Brain microvascular endothelial cell (primary cell): ENCODE results near the gene CFAP54.

ENCODE experiments used
- DNase-seq: peaks from one replicate; pipeline ENCODE4 v3.0.0-alpha.2; 2020
- H3K27ac ChIP-seq: fragments of 250-450 bp; sonication (Bioruptor Pico); 2 replicates; pipeline ENCODE4 v1.5.1; 2020; ENCODE audit warnings: mild to moderate bottlenecking, moderate library complexity
- H3K27me3 ChIP-seq: fragments of 250-450 bp; sonication (Bioruptor Pico); replicated peaks from 2 replicates; pipeline ENCODE4 v1.5.1; 2020; ENCODE audit warnings: mild to moderate bottlenecking
- H3K36me3 ChIP-seq: fragments of 250-450 bp; sonication (Bioruptor Pico); replicated peaks from 2 replicates; pipeline ENCODE4 v1.5.1; 2020; ENCODE audit warnings: mild to moderate bottlenecking
- H3K4me3 ChIP-seq: 2 replicates; pipeline ENCODE4 v1.5.1; 2011; ENCODE audit warnings: low read depth, mild to moderate bottlenecking, control low read depth, low read length, moderate library complexity
- in situ Hi-C: cut with HindIII; loops from 2 replicates; pipeline ENCODE4 v1.10.0; 2017; ENCODE audit warnings: low sequenced_read_pairs, low pct_ligation_motif_present
- TF ChIP-seq, protein P1 (sequence below): IDR thresholded peaks from 2 replicates; pipeline ENCODE4 v1.5.1; 2011; ENCODE audit warnings: low read depth, mild to moderate bottlenecking, moderate library complexity, low read length, control low read depth, inconsistent platforms; ENCODE audit errors: missing control alignments

CFAP54 gene

DNA sequence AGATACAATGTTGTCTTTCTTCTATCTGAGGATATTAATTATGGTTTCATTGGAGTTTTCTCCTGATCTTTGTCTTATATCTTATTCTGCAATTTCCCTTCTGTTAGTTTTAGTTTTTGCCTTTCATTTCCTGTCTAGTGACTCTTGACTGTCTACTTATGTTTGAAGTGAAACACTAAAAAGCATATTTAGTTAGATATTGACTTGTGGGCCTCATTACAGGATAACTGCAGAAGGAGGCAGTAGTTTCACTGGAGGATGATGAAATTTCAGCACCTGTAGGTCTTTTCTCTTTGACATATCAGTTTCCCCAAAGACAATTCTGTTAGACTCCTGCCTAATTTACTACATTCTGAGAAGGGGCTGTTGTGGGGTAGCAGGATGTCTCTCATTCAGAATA lies 320.1 kb downstream of the CFAP54 start:
- no peaks in the 10 kb centered on the region for H3K36me3 ChIP-seq
- H3K4me3 ChIP-seq, result no peak overlapping the region
- no peak for DNase-seq
- H3K27ac ChIP-seq, result no peak overlapping the region
- TF ChIP-seq, protein P1, sequence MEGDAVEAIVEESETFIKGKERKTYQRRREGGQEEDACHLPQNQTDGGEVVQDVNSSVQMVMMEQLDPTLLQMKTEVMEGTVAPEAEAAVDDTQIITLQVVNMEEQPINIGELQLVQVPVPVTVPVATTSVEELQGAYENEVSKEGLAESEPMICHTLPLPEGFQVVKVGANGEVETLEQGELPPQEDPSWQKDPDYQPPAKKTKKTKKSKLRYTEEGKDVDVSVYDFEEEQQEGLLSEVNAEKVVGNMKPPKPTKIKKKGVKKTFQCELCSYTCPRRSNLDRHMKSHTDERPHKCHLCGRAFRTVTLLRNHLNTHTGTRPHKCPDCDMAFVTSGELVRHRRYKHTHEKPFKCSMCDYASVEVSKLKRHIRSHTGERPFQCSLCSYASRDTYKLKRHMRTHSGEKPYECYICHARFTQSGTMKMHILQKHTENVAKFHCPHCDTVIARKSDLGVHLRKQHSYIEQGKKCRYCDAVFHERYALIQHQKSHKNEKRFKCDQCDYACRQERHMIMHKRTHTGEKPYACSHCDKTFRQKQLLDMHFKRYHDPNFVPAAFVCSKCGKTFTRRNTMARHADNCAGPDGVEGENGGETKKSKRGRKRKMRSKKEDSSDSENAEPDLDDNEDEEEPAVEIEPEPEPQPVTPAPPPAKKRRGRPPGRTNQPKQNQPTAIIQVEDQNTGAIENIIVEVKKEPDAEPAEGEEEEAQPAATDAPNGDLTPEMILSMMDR, result no peak
- in situ Hi-C loops, result no loop called here
- no peaks in the 10 kb centered on the region for H3K27me3 ChIP-seq

DNA sequence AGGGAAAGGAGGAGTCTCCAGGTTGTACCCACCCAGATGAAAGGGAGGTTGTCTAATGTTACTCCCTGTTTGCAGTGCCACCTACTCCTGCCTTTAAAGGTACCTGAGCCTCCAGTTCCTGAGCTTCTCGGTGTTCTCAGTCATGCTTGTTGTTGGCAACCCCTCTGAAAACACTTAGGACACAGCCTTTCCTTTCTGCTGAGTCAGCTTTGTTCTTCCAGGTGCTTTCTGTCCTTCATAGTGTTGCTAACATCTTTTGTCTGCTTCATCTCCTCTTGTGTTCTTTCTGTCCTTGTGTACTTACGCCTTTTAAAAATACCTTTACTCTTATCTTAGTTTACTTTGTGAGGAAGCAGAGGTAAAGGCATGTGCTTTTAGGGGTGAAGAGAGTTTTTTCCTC lies 320.7 kb downstream of the CFAP54 start:
- TF ChIP-seq, protein P1, result no peak
- Histone ChIP-seq H3K27ac (no peak overlapping the region), H3K27me3 (no peaks in the 10 kb centered on the region), H3K36me3 (no peaks in the 10 kb centered on the region), H3K4me3 (no peak overlapping the region)
- no peak for DNase-seq
- in situ Hi-C loops, result no loop called here

DNA sequence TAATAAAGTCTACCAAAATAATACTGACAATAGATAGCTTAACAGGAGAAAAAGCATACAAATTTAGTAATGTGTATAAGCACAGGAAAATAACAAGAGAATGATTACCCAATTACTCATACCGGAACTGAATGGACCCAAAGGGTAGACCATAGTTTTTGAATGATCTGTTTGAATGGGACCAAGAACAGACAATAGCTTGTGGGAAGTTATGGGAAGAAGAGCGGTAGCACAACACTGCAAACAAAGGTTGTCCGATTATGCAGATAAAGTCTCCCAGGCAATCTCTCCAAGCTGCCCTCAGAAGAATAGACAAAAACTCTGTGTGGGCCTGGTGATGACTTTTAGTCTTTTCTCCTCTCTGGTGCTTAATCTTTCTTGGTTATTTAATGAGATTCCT lies 321.1 kb downstream of the CFAP54 start:
- peak overlapping the region; percentile 36 for H3K27ac ChIP-seq
- H3K4me3 ChIP-seq, result no peak overlapping the region
- no peaks in the 10 kb centered on the region for H3K36me3 ChIP-seq
- no peak for DNase-seq
- in situ Hi-C loops, result no loop called here
- no peaks in the 10 kb centered on the region for H3K27me3 ChIP-seq
- TF ChIP-seq, protein P1, result no peak

DNA sequence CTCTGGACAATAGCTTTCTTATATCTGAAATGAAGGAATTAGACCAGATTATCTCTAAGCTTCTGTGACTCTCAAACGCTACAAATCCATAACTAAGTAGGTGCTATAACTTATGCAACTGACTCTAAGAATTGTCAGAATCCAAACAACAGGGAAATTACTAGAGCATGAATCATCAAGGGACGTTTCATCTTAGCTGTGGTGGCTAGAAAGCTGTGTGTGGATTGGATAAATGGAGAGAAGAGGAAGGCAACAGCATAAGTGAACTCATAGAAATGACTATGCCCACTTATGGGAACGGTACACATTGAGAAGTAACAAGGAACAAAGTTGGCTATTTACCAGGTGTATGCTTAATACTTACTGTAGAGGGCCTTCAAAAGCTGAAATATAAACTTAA lies 321.7 kb downstream of the CFAP54 start:
- DNase-seq, result peak; percentile 82
- Histone ChIP-seq H3K27me3 (no peaks in the 10 kb centered on the region), H3K36me3 (no peaks in the 10 kb centered on the region), H3K27ac (peak overlapping the region; percentile 36), H3K4me3 (no peak overlapping the region)
- in situ Hi-C loops, result no loop called here
- TF ChIP-seq, protein P1, result no peak

DNA sequence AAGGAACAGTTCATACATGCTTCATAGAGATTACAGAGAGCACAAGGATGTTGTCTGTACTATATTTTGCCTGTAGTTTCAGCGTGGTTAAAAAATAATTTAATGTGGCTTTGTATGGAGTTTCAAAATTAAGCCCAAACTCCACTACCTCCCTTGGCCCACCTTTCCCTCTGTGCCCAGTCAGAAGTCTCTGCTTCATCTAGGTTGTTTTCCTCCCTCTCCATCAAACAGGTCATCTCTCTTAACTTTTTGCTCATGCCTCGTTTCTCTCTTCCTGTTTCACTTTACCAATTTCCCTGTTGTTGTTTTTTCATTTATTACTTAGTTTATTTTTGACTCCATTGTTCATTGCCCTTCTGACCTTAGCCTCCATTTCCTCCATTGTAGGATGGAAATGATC lies 322.8 kb downstream of the CFAP54 start:
- no peaks in the 10 kb centered on the region for H3K27me3 ChIP-seq
- TF ChIP-seq, protein P1, result no peak
- H3K4me3 ChIP-seq, result no peak overlapping the region
- in situ Hi-C loops, result no loop called here
- no peak overlapping the region for H3K27ac ChIP-seq
- DNase-seq, result no peak
- H3K36me3 ChIP-seq, result no peaks in the 10 kb centered on the region

DNA sequence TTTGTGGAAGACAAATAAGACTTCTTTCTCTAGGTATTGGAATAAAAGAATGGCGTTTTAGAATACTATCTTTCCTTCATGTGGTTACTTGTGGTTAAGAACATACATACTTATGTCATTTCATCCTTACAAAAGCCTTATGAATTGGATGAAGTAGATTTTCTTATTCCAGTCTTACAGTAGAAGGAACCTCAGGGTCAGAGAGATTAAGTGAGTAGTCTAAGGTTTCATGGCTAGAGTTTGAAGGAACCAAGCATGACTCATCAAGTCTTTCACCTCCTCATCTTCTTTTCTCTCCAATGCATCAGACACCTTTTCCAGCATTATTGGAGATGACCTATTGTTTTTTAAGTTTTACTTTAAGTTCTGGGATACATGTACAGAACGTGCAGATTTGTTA lies 324.8 kb downstream of the CFAP54 start:
- in situ Hi-C loops, result no loop called here
- TF ChIP-seq, protein P1, result no peak
- no peak overlapping the region for H3K27ac ChIP-seq
- H3K27me3 ChIP-seq, result no peaks in the 10 kb centered on the region
- H3K4me3 ChIP-seq, result no peak overlapping the region
- H3K36me3 ChIP-seq, result no peaks in the 10 kb centered on the region
- no peak for DNase-seq
